Fibroblast of pulmonary artery (primary cell): ENCODE measurements around the gene GTF3C4.
A peak's percentile ranks its signal among the peaks of the same experiment; 100 is the strongest.

Experiments used
- DNase-seq: peaks from one replicate; pipeline ENCODE4 v3.0.0-alpha.2; 2010; ENCODE audit warnings: low read depth
- H3K4me3 ChIP-seq: replicated peaks from 2 replicates; pipeline ENCODE4 v1.5.1; 2011; ENCODE audit warnings: low read depth, mild to moderate bottlenecking, control low read depth, low read length, moderate library complexity
- CTCF ChIP-seq: IDR thresholded peaks from 2 replicates; pipeline ENCODE4 v1.5.1; 2011; ENCODE audit warnings: mild to moderate bottlenecking, control low read depth, low read length, inconsistent platforms; ENCODE audit errors: missing control alignments

GTF3C4 gene

GRCh38 chr9:132662152-132662945 lies 7.9 kb upstream of the GTF3C4 start:
- TF ChIP-seq CTCF: no peak

GRCh38 chr9:132663117-132663516 lies 7.1 kb upstream of the GTF3C4 start:
- no peak overlapping the region for H3K4me3 ChIP-seq
- TF ChIP-seq CTCF: no peak
- DNase-seq: no peak

More at GRCh38 chr9:132662152-132662945, 7.9 kb upstream of the GTF3C4 start:
- H3K4me3 ChIP-seq: no peak overlapping the region
- DNase-seq: no peak

- TF ChIP-seq CTCF: no peak
- DNase-seq: no peak
- no peak overlapping the region for H3K4me3 ChIP-seq
Measured at GRCh38 chr9:132663851-132664250, 6.4 kb upstream of the GTF3C4 start.

- peak overlapping the region; percentile 98 for H3K4me3 ChIP-seq
- peak; percentile 67 for DNase-seq
- no peak for TF ChIP-seq CTCF
Measured at GRCh38 chr9:132669319-132669697, 956 bp upstream of the GTF3C4 start.

GRCh38 chr9:132669698-132670456 lies 387 bp upstream of the GTF3C4 start, which contains the start of gene DDX31:
DDX31 (minus strand) TSS chr9:132669983; CDS start chr9:132669934, 49 bp downstream.
- peak; percentile 80 for DNase-seq
- peak within 1 kb of the TSS; percentile 98 for H3K4me3 ChIP-seq
- no peak for TF ChIP-seq CTCF

- no peak for TF ChIP-seq CTCF
- H3K4me3 ChIP-seq: peak overlapping the region; percentile 98
- no peak for DNase-seq
Measured at GRCh38 chr9:132671620-132672412, 1.6 kb downstream of the GTF3C4 start.
